Calu3 (cell line): ENCODE data around the gene TNFRSF9. TPM values are rescaled to one million over a fixed set of nuclear protein-coding genes. Genes with fewer than 3 reads are reported as not detected.
A peak's percentile ranks its signal among the peaks of the same experiment; 100 is the strongest.
"Not testable (repeated sequence)": the region's sequence is repeated elsewhere in the genome, so short reads cannot be mapped to it uniquely, and the experiment has no call there.

ENCODE experiments used
- BruUV-seq: library from RNA; stranded (reverse); fragments of 400-500 nt; replicated peaks from 2 replicates; lab custom pipeline; 2021; lab: Mats Ljungman, UMichigan
- CTCF ChIA-PET: fragments of 300-600 bp; sonication (Branson Sonifier 250); formaldehyde crosslinking; loops from one replicate; lab custom pipeline; 2022; ENCODE audit warnings: antibody characterized with exemption; lab: Charles Lee
- DNase-seq: peaks from one replicate; pipeline ENCODE4 v3.0.0; 2022
- H3K27ac Mint-ChIP-seq: one replicate; pipeline ENCODE4 v1.8.0; 2022; ENCODE audit warnings: mixed read lengths; ENCODE audit not compliant: unreplicated experiment
- H3K27me3 Mint-ChIP-seq: one replicate; pipeline ENCODE4 v1.8.0; 2022; ENCODE audit warnings: mixed read lengths; ENCODE audit not compliant: unreplicated experiment
- H3K36me3 Mint-ChIP-seq: one replicate; pipeline ENCODE4 v1.8.0; 2022; ENCODE audit warnings: mild to moderate bottlenecking, moderate library complexity, mixed read lengths; ENCODE audit not compliant: insufficient read depth, unreplicated experiment
- H3K4me1 Mint-ChIP-seq: one replicate; pipeline ENCODE4 v1.8.0; 2022; ENCODE audit warnings: mild to moderate bottlenecking, low read depth, mixed read lengths; ENCODE audit not compliant: unreplicated experiment
- H3K4me3 Mint-ChIP-seq: one replicate; pipeline ENCODE4 v1.8.0; 2022; ENCODE audit warnings: mild to moderate bottlenecking, low read depth, moderate library complexity, mixed read lengths; ENCODE audit not compliant: unreplicated experiment
- H3K9me3 Mint-ChIP-seq: one replicate; pipeline ENCODE4 v1.8.0; 2022; ENCODE audit warnings: low read depth, mixed read lengths; ENCODE audit not compliant: unreplicated experiment
- intact Hi-C: fragments of 100-400 bp; cut with micrococcal nuclease; formaldehyde crosslinking; loops from one replicate; pipeline ENCODE4 v1.10.0; 2022; ENCODE audit not compliant: unreplicated experiment
- total RNA-seq: library from RNA; stranded (reverse); gene quantifications from 2 replicates; pipeline ENCODE4 v1.2.3, GENCODE V29; 2022
- TF ChIP-seq, protein P1 (sequence below): fragments of 200-600 bp; IDR thresholded peaks from one replicate; pipeline ENCODE4 v1.8.0; 2022; ENCODE audit warnings: antibody characterized with exemption; ENCODE audit not compliant: unreplicated experiment

The TNFRSF9 gene
- total RNA-seq, 1 experiment from 2014 or later: 0.42 TPM

DNA sequence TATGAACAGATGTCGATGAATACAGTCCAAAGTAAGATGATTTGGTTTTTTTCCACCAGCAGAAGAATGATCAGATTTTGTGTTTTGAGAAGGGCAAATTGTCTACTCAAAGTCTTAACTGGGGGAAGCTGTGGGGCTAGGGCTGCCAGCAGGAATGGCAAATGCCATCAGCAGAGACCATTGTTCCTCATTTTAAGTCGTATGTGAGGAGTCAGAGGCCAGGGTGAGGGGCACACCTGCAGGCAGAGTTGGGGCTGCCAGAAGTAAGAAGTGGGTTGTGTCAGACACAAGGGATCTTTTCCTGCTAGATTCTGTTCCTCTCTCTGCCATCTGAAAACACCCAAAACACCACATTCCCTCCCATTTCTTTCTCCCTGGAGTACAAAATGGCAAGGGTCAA lies 29.6 kb upstream of the TNFRSF9 start:
- no peak overlapping the region for H3K4me3 Mint-ChIP-seq
- no TSS peak for BruUV-seq
- H3K36me3 Mint-ChIP-seq: peaks cover 36% of the 10 kb centered on the region
- DNase-seq: no peak
- H3K27ac Mint-ChIP-seq: no peak overlapping the region
- TF ChIP-seq, protein P1, sequence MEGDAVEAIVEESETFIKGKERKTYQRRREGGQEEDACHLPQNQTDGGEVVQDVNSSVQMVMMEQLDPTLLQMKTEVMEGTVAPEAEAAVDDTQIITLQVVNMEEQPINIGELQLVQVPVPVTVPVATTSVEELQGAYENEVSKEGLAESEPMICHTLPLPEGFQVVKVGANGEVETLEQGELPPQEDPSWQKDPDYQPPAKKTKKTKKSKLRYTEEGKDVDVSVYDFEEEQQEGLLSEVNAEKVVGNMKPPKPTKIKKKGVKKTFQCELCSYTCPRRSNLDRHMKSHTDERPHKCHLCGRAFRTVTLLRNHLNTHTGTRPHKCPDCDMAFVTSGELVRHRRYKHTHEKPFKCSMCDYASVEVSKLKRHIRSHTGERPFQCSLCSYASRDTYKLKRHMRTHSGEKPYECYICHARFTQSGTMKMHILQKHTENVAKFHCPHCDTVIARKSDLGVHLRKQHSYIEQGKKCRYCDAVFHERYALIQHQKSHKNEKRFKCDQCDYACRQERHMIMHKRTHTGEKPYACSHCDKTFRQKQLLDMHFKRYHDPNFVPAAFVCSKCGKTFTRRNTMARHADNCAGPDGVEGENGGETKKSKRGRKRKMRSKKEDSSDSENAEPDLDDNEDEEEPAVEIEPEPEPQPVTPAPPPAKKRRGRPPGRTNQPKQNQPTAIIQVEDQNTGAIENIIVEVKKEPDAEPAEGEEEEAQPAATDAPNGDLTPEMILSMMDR: no peak
- H3K27me3 Mint-ChIP-seq: no peaks in the 10 kb centered on the region
- no peaks in the 10 kb centered on the region for H3K9me3 Mint-ChIP-seq
- intact Hi-C loops: no loop called here
- CTCF ChIA-PET: no interaction called here
- H3K4me1 Mint-ChIP-seq: peaks cover 8% of the 10 kb centered on the region

DNA sequence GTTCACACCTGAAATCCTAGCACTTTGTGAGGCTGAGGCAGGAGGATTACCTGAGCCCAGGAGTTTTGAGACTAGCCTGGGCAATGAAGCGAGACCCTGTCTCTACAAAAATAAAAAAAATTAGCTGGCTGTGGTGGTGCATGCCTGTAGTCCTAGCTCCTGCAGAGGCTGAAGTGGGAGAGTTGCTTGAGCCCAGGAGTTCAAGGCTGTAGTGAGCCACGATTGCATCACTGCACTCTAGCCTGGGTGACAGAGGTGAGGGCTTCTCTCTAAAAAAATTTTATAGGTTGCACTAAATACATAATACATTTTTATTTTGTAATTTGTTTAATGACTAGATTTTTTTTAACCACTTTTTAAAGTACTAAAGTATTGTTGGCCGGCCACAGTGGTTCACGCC lies 27.0 kb upstream of the TNFRSF9 start:
- intact Hi-C loops: no loop called here
- no peaks in the 10 kb centered on the region for H3K9me3 Mint-ChIP-seq
- DNase-seq: no peak
- H3K27me3 Mint-ChIP-seq: no peaks in the 10 kb centered on the region
- CTCF ChIA-PET: no interaction called here
- H3K4me3 Mint-ChIP-seq: no peak overlapping the region
- BruUV-seq: no TSS peak
- TF ChIP-seq, protein P1: no peak
- peaks cover 8% of the 10 kb centered on the region for H3K4me1 Mint-ChIP-seq
- no peak overlapping the region for H3K27ac Mint-ChIP-seq
- peaks cover 39% of the 10 kb centered on the region for H3K36me3 Mint-ChIP-seq

DNA sequence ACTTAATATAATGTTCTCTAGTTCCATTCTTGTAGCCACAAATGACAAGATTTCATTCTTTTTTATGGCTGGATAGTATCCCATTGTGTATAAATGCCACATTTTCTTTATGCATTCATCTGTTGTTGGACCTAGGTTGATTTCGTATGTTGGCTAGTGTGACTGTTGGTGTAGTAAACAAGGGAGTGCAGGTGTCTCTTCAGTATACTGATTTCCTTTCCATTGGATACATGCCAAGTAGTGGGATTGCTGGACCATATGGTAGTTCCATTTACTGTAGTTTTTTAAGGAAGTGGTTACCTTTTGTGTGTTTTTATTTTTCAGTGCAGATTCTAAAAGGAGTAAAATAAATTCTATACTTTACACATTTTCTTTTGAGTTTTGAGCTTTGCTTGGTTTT lies 26.6 kb upstream of the TNFRSF9 start:
- Mint-ChIP-seq H3K36me3 (peaks cover 44% of the 10 kb centered on the region), H3K9me3 (no peaks in the 10 kb centered on the region), H3K27me3 (no peaks in the 10 kb centered on the region), H3K4me1 (peaks cover 8% of the 10 kb centered on the region), H3K27ac (no peak overlapping the region), H3K4me3 (no peak overlapping the region)
- BruUV-seq: no TSS peak
- TF ChIP-seq, protein P1: no peak
- no peak for DNase-seq
- CTCF ChIA-PET: no interaction called here
- intact Hi-C loops: no loop called here

DNA sequence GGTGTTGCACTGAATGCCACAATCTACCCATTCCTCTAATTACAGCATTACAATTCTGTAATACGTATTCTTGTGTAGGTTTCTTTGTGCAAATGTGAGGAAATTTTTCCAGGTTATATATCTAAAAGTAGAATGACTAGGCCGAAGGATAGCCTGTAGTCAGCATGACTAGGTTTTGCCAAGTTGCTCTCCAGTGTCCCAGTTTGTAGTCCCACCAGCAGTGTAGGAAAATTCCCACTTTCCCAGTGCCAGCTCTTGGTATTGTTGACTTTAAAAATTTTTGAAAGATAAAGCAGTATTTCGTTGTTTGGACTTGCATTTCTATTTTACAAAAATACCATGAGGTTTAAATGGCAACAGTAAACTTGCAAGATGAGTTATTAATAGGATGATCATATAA lies 23.8 kb upstream of the TNFRSF9 start:
- H3K9me3 Mint-ChIP-seq: no peaks in the 10 kb centered on the region
- TF ChIP-seq, protein P1: no peak
- CTCF ChIA-PET: no interaction called here
- no peaks in the 10 kb centered on the region for H3K27me3 Mint-ChIP-seq
- intact Hi-C loops: no loop called here
- no peak for DNase-seq
- H3K4me3 Mint-ChIP-seq: no peak overlapping the region
- no peak overlapping the region for H3K27ac Mint-ChIP-seq
- H3K36me3 Mint-ChIP-seq: peaks cover 49% of the 10 kb centered on the region
- H3K4me1 Mint-ChIP-seq: peaks cover 8% of the 10 kb centered on the region
- BruUV-seq: TSS peak; percentile 4

DNA sequence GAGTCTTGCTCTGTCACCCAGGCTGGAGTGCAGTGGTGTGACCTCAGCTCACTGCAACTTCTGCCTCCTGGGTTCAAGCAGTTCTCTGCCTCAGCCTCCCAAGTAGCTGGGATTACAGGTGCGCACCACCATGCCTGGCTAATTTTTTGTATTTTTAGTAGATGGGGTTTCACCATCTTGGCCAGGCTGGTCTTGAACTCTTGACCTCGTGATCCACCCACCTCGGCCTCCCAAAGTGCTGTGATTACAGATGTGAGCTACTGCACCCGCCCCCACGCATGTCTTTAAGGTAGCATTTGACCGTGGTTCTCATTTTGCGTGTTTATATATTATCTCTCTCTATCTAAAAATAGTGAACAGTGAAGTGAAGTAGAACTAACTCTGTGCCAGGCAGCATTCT lies 23.2 kb upstream of the TNFRSF9 start:
- CTCF ChIA-PET, H3K9me3 Mint-ChIP-seq, H3K27me3 Mint-ChIP-seq, H3K4me1 Mint-ChIP-seq, intact Hi-C loops, BruUV-seq, H3K4me3 Mint-ChIP-seq, DNase-seq: not testable (repeated sequence)
- Mint-ChIP-seq H3K27ac (peak overlapping the region; percentile 84), H3K36me3 (peaks cover 47% of the 10 kb centered on the region)

DNA sequence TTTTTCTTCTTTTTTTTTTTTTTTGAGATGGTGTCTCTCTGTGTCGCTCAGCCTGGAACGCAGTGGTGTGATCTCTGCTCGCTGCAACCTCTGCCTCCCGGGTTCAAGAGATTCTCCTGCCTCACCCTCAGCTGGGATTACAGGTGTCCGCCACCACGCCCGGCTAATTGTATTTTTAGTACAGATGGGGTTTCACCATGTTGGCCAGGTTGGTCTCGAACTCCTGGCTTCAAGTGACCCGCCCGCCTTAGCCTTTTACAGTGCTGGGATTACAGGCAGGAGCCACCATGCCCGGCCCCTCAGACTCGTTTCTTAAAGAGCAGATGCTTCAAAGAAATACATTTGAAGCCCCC lies 22.7 kb upstream of the TNFRSF9 start:
- intact Hi-C loops, BruUV-seq, H3K27me3 Mint-ChIP-seq, H3K9me3 Mint-ChIP-seq, H3K4me3 Mint-ChIP-seq, CTCF ChIA-PET, H3K4me1 Mint-ChIP-seq, DNase-seq: not testable (repeated sequence)
- Mint-ChIP-seq H3K27ac (peak overlapping the region; percentile 84), H3K36me3 (peaks cover 45% of the 10 kb centered on the region)
